ENCODE data around the gene NDST1. TPM values are rescaled to one million over a fixed set of nuclear protein-coding genes. Genes with fewer than 3 reads are reported as not detected.

The NDST1 gene
- total RNA-seq, 1 donor from 2014 or later: 22.6 TPM

DNA sequence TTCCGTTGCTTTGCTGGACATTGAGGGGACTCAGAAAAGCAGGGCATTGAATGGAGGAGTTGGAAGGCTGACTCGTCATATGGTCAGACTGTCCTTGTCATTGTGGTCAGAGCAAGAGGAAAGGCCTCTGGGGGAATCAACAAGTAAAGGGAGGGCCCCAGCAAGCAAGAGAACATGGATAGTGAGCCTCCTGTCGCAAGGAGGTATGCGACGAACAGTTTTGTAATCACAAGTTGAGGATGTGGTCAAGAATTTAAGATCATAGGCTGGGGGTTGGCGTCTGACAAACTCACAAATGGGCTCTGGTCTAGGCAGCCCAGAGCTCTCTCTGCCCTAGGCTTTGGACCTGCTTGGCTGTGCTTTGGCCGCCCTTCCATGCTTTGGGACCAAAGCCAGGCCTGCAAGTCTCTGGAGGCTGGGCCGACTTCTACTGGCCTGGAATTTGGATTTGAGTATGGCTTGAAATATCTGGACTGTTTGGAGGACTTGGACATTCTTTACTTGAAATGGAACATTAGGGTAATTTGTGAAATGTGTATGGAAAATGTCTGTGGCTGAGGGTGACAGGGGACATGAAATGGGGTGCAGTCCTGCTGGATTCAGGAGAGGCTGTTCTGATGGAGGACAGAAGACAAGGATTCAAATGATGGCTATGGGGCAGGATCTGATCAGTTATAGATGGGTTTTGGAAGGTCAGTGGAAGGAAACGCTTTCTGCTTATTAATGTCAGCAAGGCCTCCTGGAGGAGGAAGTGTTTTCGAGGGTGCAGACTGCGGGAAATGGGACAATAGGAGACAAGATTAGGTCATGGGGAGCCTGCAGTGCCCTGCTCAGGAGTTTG lies 19.2 kb upstream of the NDST1 start:
- peak in 1 of 2 donors; percentile 33 for DNase-seq (ENCODE audit: low read depth in 2 of 2)

DNA sequence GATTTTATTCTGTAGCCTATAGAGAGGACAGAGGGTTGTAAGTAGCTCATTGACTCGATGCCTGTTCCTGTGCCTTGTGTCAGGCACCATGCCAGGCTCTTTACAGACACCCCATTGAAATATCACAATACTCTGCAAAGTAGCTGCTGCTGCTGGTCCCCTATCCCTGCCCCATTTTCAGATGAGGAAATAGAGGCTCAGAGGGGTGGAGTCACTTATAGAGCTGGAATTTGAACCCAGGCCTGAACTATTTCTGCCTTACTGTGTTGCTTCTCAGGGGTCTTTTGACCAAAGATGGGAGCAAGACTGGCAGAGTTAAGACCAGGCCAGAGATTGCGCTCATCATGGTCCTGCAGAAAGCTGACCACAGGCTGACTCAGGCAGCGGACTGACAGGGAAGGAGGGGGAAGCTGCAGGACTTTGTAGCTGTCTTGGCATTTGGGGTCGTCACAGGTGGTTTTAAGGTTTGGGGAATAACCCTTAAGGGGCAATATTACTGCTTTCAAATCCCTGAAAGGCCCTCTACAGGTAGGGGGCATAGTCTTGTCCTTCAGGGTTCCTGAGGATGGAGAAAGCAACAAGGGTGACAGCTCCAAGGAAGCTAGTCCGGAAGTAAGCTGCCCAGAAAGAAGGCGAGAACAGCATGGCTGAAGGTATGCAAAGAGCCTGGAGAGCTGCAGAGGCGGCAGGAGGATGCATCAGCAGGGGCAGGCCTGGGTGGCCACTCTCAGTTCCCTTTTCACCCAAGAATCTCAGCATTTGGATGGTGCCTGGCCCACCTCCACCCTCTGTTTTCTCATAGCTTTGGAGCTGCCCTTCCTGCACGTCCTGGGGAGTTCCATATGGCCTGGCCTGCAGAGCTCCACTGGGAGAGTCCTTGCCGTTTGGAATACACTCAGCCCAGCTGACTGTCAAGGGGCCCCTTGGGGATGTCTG lies 18.3 kb upstream of the NDST1 start:
- peak in 1 of 2 donors; percentile 47 for DNase-seq (ENCODE audit: low read depth in 2 of 2)

DNA sequence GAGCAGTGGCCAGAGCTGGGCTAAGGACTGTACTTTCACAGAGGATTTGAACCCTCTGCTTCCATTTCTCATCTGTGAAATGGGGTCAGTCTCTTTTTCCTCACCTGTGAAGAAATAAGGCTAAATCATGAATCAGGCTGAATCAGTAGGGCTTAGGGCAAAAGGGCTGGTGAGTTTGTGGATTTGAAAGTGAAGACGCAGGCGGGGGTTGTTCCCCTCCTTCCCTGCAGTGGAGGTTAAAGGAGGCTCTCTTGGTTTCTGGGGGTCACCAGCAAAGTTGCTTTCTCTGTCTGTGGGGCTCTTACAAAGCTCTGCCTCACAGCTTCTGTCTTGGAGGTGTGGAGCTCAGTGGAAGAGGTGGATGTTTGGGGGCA lies 17.6 kb upstream of the NDST1 start:
- DNase-seq (ENCODE audit: low read depth in 2 of 2): no peak

DNA sequence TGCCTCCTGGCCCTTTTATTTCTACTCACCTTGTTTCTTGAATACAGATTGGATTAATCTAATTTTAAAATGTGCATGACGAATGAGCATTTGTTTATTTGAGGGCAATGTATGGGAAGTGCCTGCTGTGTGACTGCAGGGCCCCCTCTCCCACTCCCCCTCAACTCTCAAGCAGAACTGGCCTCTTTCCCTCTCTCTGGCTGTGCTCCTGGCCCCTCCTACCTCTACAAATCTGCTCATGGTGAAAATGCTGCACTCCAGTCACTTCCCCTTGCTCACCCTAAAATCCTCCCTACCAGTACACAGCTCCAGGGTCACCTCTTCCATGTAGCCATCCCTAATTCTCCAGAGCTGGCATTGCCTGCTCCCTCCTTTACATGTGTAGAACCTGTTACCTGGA lies 17.2 kb upstream of the NDST1 start:
- DNase-seq (ENCODE audit: low read depth in 2 of 2): no peak

DNA sequence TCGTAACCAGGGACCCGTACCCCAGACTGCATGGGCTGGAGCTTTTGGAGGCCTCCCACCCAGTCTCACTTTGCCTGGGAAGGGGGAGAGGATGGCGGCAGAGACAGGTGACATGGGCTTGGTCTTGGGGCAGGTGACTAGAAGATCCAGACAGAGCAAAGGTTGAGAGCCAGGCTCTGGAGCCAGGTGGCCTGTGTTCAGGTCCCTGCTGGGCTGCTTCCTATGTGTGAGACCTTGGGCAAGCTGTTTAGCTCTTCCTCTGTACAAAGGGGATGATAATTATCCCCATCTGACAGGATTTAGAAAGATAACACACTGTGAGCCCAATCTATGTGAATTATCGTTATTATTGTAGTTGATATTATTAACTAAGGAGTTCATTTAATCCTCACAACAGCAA lies 16.1 kb upstream of the NDST1 start:
- DNase-seq (ENCODE audit: low read depth in 2 of 2): no peak

DNA sequence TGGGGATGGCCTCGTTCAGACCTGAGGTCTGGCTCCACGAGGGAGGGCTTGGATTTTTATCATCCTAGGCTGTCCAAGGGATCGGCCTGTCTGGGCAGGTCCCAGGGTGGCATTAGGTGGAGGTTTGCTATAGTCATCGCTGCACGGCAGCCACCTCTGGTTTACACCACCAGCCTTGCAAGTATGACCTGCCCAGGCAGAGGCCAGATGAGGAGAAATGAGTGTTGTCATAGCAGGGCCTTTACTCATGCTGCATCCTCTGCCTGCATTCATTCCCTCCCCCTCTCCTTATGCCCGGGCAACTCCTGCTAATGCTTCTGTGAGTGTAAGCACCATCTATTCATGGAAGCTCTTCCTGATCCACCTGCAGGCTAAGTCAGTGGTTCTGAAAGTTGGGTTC lies 15.3 kb upstream of the NDST1 start:
- peak in 1 of 2 donors; percentile 65 for DNase-seq (ENCODE audit: low read depth in 2 of 2)

DNA sequence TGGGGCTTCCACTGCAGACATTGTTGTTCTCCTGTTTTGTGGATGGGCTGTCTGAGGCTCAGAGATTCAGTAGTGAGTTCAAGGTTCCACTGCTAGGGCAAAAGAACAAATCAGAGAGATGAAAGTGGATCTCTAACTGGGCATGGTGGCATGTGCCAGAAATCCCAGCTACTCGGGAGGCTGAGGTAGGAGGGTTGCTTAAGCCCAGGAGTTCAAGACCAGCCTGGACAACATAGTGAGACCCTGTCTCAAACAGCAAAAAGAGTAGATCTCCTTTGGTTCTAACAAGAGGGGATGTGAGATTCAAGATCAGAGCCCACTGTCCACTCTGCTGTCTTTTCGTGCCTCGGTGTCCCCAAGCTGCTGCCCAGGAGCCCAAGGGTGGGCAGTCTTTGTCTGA lies 11.8 kb upstream of the NDST1 start:
- DNase-seq (ENCODE audit: low read depth in 2 of 2): no peak

DNA sequence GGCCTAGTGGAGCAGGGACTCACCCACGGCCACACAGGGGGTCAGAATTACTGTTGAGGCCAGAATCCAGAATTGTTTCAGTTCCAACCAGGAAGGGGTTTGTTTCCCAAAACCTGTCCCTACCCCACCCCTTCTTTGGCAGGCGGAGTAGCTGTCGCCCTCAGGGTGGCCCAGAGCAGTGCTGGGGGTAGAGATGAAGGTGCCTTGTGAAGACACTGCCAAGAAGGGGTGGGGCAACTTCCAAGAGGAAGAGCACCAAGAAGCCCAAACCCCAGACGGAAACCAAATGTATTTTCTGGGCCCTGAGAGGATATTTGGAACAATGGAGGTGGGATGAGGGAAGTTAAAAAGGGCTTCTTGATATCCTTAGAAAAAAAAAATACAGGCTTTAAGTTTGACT lies 11.4 kb upstream of the NDST1 start:
- DNase-seq (ENCODE audit: low read depth in 2 of 2): no peak

DNA sequence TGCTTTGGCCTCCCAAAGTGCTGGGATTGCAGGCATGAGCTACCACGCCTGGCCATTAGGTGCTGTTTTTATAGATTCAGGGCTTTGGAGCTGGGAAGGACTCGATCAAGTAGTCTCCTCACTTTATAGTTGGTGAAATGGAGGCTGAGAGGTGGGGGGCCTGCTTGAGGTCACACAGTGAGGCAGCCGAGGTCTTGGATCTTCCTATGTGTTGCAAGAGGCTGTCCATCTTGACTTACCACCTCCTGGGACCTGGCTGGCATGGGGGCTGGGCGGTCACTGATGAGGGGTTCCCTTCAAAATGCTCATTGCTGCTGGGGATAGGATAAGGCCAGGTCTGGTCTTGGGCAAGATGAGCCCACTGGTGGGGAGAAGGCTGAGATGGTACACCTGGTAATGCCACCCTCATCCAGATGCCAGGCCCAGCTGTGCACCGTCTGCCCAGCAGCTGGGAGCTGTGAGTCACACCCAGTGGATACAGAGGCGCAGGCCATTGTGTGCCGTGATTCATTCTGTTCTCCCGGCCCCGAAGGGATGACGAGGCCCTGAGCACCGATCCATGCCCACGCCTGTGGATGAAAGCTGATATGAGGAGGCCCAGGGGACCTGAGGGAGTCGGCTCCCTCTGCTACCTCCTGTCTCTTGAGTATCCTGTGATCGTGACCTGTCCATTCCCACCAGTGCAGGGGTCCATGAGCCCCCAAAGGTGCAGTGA lies 10.5 kb upstream of the NDST1 start:
- peak; percentile 72 to 93 for DNase-seq (ENCODE audit: low read depth in 2 of 2)

DNA sequence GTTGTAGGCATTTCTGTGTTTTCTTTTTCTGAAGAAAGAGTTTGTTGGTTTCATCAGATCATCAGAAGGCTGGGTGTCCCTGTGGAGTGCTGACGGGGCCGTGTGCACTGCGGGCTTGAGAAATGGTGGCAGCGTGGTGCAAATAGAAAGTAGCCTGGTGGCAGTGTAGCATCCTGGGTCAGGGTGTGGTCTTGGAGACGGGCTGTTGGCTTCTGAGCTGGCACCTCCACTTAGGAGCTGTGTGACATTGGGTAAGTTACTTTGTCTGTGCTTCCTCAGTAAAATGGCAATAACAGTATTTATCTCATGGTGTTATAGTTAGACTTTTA lies 10.0 kb upstream of the NDST1 start:
- DNase-seq (ENCODE audit: low read depth in 2 of 2): no peak

DNA sequence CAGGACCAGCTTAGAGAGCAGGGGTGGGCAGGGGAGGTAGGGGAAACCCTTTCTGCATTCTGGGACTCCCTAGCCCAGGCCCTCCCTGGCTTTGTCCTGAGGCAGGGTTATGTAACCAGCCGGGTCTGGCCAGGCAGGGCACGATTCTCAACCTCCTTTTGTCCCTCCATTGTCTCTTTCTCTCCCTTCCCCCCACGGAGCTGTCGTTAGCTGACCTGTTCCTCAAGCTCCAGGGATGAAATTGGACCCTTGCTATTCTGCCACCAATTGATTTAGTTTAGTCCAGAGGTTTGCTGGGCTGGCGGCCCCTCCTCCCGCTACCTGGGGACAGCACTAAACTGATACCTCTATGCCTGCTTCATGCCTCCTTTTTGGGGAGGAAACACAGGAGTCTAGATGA lies 9.4 kb upstream of the NDST1 start:
- no peak for DNase-seq (ENCODE audit: low read depth in 2 of 2)

DNA sequence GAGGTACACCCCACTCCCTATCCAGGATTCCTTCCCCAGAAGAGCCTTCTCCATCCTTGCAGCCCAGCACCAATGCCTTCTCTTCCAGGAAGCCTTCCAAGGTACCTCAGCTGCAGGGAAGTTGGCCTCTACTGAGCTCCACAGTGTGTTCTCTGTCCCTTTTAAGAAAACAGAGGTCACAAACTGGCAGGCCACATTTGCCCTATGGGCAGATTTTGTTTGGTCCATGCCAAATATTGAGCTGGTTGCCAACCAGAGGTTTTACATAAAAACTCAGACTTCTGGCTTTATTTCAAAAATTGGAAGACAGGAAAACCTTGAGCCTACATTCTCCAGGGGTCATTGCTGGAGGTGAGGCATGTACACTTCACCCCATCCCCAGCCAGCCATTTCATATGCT lies 9.0 kb upstream of the NDST1 start:
- no peak for DNase-seq (ENCODE audit: low read depth in 2 of 2)

DNA sequence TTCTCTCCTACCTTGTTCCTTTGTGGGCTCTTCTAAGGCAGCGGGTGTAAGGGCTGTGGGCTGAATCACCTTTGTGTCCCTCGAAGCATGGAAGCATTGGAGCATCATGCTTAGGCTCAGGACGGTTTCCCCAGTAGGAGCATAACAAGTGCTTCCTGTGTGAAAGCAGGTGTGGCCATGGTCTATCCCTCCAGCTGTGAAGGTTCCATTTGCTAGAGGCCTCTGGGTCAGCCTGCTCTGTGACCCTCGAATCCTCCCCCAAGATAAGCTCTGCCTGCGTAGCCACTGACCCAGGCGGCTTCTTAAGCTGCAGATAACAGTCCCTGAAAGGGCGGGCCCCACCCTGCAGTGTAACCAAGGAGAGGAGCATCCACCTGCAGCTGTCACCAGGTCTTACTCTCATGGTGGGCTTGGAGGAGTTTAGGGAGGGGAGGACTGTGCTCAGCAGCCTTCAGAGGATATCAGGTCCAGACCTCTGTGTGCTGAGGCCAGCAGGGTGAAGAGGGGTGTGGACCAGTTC lies 8.4 kb upstream of the NDST1 start:
- DNase-seq (ENCODE audit: low read depth in 2 of 2): no peak

DNA sequence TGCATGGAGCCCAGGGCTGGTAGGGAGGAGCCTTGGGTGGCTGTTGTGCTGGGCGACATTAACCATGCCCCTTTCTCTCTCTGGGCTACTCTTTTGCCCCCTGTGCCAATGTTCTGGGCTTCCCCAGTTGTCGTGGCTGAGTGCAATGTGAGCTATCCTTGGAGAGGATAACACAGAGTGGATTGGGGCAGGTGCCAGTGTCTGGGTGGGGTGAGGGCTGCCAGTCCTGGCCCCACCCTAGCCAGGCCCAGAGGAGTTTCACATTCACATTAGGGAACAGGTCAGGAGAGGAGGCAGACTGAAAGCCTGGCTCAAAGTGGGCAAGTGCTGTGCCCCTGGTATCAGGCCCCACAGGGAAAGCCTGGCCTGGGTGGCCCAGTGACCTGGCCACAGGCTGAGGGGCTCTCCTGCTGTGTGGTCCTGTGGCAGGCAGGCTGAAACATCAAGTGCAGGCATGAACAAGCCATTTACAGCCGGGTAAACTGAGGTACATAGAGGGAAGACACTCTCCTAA lies 7.5 kb upstream of the NDST1 start:
- no peak for DNase-seq (ENCODE audit: low read depth in 2 of 2)

DNA sequence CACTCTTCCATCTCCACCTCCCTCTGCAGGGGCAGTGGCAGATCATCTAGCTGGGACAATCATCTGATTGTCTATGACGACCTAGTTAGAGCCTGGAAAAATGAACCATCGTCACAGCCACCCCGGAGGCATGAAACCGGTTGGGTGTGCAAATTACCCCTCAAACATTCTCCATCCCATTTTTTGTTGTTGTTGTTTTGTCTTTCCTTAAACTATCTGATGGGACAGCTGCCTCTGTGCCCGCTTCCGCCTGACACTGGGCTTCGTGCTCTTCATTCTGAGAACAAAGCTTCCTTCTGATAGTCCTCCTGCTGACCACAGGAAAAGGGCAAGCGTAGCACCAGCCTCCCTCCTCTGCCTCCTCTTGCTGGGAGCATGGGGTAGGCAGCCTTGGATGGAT lies 7.0 kb upstream of the NDST1 start:
- no peak for DNase-seq (ENCODE audit: low read depth in 2 of 2)

DNA sequence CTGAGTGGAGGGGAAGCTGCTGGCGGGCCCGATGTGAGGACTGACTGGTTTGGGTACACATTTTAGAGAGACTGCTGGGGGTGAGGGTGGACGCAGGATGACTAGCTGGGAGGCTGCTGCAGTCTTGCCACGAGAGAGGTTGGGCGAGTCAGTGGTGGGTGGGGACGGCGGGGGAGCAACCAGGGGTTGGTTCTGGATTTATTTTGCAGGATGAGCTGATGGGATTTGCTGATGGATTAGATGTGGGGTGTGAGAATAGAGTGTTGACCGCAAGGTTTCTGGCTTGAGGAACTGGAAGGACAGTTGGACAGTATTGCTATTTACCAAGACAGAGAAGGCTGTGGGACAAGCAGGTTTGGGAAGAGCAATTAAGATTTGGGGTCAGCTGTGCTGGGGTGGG lies 5.8 kb upstream of the NDST1 start:
- no peak for DNase-seq (ENCODE audit: low read depth in 2 of 2)

DNA sequence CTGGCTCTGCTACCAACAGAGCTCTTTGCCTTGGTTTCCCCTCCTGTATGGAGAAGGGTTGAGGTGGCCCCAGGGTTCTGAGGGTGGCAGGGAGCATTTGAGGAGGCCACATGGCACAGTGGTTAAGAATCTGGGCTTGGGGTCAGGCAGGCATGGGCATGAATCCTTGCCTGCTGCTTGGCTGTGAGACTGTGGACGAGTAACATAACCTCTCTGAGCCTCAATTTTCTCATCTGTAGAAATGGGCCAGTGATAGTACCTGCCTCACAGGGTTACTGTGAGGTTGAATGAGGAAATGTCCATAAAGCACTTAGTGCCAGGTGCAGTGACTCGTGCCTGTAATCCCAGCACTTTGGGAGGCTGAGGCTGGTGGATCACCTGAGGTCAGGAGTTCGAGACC lies 5.1 kb upstream of the NDST1 start:
- DNase-seq (ENCODE audit: low read depth in 2 of 2): no peak

DNA sequence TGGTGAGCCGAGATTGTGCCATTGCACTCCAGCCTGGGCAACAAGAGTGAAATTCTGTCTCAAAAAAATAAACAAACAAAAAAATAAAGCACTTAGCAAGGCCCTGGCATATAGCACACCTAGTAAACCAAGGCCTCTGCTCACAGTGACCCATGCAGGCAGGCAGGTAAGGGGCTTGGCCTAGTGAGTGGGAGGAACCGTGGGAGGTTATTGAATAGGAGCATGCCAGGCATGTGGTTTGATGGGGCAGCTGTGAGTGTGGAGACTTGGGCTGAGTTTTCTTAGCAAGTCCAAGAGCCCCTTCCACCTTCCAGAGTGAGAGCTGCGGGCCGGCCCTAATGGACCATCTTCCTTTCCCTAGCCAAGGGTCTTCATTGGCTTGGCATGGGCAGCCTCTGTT lies 4.5 kb upstream of the NDST1 start:
- DNase-seq (ENCODE audit: low read depth in 2 of 2): no peak

DNA sequence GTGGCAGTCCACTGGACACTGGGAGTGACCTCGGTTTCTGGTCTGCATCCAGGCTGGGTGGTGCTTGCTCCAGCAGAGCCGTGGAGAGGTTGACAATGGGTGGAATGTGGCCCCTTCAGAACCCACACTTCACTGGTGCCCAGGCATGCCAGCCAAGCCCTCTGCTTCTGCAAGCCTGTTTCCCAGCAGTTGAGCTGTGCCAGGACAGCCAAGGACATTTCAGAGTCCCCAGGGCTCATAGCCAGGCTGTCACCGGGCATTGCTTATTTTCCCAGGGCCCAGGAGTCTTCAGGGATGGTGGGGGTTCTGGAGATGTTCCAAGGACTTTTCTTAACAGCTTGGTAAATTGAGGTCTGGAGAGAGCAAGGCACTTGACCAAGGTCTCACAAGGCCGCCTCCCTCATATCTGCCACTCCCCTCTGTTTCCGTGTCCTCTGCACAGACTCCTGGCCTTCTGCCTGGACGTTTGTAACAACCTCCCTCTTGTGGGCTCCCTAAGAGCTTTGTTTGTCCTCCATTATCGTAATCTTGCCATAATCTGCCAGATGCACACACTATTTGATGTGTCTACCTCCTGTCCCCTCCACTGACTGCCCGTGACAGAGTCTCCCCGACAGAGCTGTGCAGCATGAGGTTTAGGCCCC lies 3.8 kb upstream of the NDST1 start:
- peak in 1 of 2 donors; percentile 48 for DNase-seq (ENCODE audit: low read depth in 2 of 2)

DNA sequence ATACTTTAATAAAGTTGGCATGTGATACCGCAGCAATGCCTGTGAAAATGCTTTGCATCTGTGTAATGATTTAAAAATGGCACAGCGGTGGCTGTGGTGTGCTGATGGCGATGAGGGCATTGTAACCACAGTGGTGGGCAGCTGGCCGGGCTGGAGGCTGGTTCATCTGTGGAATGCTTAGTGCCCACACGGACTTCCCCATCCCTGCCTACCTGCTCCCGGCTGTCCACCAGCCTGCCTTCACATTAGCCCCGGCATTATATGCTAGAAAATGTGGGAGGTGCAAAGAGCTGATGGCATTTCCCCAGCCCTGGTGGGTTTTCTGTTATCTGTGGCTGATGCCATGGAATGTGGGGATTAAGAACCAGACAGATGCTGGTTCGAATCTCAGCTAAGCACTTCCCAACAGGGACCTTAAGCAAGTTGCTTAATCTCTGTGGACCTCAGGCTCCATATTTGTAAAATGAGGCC lies 2.9 kb upstream of the NDST1 start:
- DNase-seq (ENCODE audit: low read depth in 2 of 2): no peak

DNA sequence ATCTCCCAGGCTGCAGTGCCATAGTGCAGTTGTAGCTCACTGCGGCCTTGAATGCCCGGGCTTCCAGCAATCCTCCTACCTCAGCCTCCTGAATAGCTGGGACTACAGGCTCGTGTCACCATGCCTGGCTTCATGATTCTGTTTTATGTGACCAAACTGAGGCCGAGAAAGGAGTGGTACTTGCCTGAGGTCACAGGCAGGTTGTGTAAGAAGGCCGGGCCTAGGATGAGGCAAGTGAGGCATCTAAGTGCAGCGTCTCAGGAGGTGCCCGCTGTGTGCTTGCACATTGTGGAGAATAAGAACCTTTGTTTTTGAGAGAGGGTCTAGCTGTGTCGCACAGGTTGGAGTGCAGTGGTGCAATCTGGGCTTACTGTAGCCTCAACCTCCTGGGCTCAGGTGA lies 2.1 kb upstream of the NDST1 start:
- DNase-seq (ENCODE audit: low read depth in 2 of 2): no peak

Data from lung microvascular endothelial cell (primary cell).